ENCODE measurements around the gene SIGMAR1.

Gene SIGMAR1

GRCh38 chr9:34637356-34638137, at the start of gene SIGMAR1:
Gene SIGMAR1, minus strand, starts transcription at chr9:34637787. Its CDS starts 90 bp downstream, at chr9:34637697.
- peak; percentile 96 for DNase-seq (ENCODE audit: low spot score)

- peak; percentile 43 for DNase-seq (ENCODE audit: low spot score)
Measured at GRCh38 chr9:34686732-34687131, 49.1 kb upstream of the SIGMAR1 start.

GRCh38 chr9:34686231-34686630, 48.6 kb upstream of the SIGMAR1 start:
- peak; percentile 43 for DNase-seq (ENCODE audit: low spot score)

GRCh38 chr9:34685591-34685990, 48.0 kb upstream of the SIGMAR1 start:
- peak; percentile 57 for DNase-seq (ENCODE audit: low spot score)

- DNase-seq (ENCODE audit: low spot score) = no peak
Measured at GRCh38 chr9:34684816-34685215, 47.2 kb upstream of the SIGMAR1 start.

GRCh38 chr9:34684145-34684544, 46.6 kb upstream of the SIGMAR1 start:
- DNase-seq (ENCODE audit: low spot score) = no peak

GRCh38 chr9:34675869-34676268, 38.3 kb upstream of the SIGMAR1 start:
- peak; percentile 33 for DNase-seq (ENCODE audit: low spot score)

- peak; percentile 81 for DNase-seq (ENCODE audit: low spot score)
Measured at GRCh38 chr9:34675048-34675714, 37.6 kb upstream of the SIGMAR1 start.

GRCh38 chr9:34674440-34674839, 36.9 kb upstream of the SIGMAR1 start:
- no peak for DNase-seq (ENCODE audit: low spot score)

GRCh38 chr9:34671307-34671706, 33.7 kb upstream of the SIGMAR1 start:
- DNase-seq (ENCODE audit: low spot score) = no peak

GRCh38 chr9:34669809-34670562, 32.4 kb upstream of the SIGMAR1 start:
- no peak for DNase-seq (ENCODE audit: low spot score)

- DNase-seq (ENCODE audit: low spot score) = peak; percentile 97
Measured at GRCh38 chr9:34665381-34666250, 28.0 kb upstream of the SIGMAR1 start.

- no peak for DNase-seq (ENCODE audit: low spot score)
Measured at GRCh38 chr9:34665067-34665380, 27.4 kb upstream of the SIGMAR1 start.

GRCh38 chr9:34664281-34665066, 26.9 kb upstream of the SIGMAR1 start:
- DNase-seq (ENCODE audit: low spot score) = peak; percentile 84

GRCh38 chr9:34663303-34663605, 25.7 kb upstream of the SIGMAR1 start:
- no peak for DNase-seq (ENCODE audit: low spot score)

- DNase-seq (ENCODE audit: low spot score) = no peak
Measured at GRCh38 chr9:34662526-34663302, 25.1 kb upstream of the SIGMAR1 start, which contains the start of gene CCL27. Gene CCL27, minus strand, starts transcription at chr9:34662657. Its CDS starts 24 bp downstream, at chr9:34662633.

GRCh38 chr9:34659592-34660253, 22.1 kb upstream of the SIGMAR1 start:
- no peak for DNase-seq (ENCODE audit: low spot score)

GRCh38 chr9:34658461-34658860, 20.9 kb upstream of the SIGMAR1 start:
- DNase-seq (ENCODE audit: low spot score) = no peak

- DNase-seq (ENCODE audit: low spot score) = no peak
Measured at GRCh38 chr9:34656992-34657391, 19.4 kb upstream of the SIGMAR1 start.

GRCh38 chr9:34655394-34655793, 17.8 kb upstream of the SIGMAR1 start:
- DNase-seq (ENCODE audit: low spot score) = no peak
